ENCODE results near the gene SRGAP2B. TPM values are rescaled to one million over a fixed set of nuclear protein-coding genes. Genes with fewer than 3 reads are reported as not detected.
"Not testable (repeated sequence)": the region's sequence is repeated elsewhere in the genome, so short reads cannot be mapped to it uniquely, and the experiment has no call there.

SRGAP2B gene
- total RNA-seq, 1 experiment from 2014 or later: 23.5 TPM

- not testable (repeated sequence) for H2BK5ac ChIP-seq (ENCODE audit: insufficient read length, low read length); H3K27ac ChIP-seq (ENCODE audit: insufficient read length, low read depth, low read length); H3K4me3 Mint-ChIP-seq; H3K9me3 ChIP-seq (ENCODE audit: control insufficient read depth, low read depth, low read length); H3K23me2 ChIP-seq (ENCODE audit: insufficient read length, low read depth, low read length, poor library complexity, severe bottlenecking); H3K9me3 Mint-ChIP-seq; H3K9ac ChIP-seq (ENCODE audit: extremely low read depth, insufficient read length, low read length); H2BK120ac ChIP-seq (ENCODE audit: low read depth, low read length, poor library complexity, severe bottlenecking); H3K79me1 ChIP-seq (ENCODE audit: insufficient read depth, low read depth, low read length, poor library complexity, severe bottlenecking); H3K36me3 Mint-ChIP-seq (ENCODE audit: insufficient read depth in 1 of 3, low read depth in 3 of 3); H2BK12ac ChIP-seq (ENCODE audit: insufficient read length, low read depth, low read length); H2BK20ac ChIP-seq (ENCODE audit: low read depth, low read length, poor library complexity, severe bottlenecking); H2BK15ac ChIP-seq (ENCODE audit: low read depth, low read length); H3K79me2 ChIP-seq (ENCODE audit: insufficient read depth, low read length); H4K20me1 ChIP-seq (ENCODE audit: control insufficient read depth, insufficient read depth, insufficient read length); H2AFZ ChIP-seq (ENCODE audit: low read length); H3K4me1 Mint-ChIP-seq; H3K4ac ChIP-seq (ENCODE audit: low read depth, low read length); H3K27me3 ChIP-seq (ENCODE audit: insufficient read depth, low read length); H3K27ac Mint-ChIP-seq; H3T11ph ChIP-seq (ENCODE audit: low read length); H3K4me1 ChIP-seq (ENCODE audit: insufficient read depth, low read length); H4K5ac ChIP-seq (ENCODE audit: insufficient read length, low read depth, low read length); H4K8ac ChIP-seq (replicated peaks; ENCODE audit: insufficient read length, low read depth, low read length); H2AK5ac ChIP-seq (ENCODE audit: insufficient read length, low read length); H3K14ac ChIP-seq (ENCODE audit: insufficient read depth, low read length); H3K23ac ChIP-seq (ENCODE audit: insufficient read length, low read depth, low read length); H3K27me3 Mint-ChIP-seq (ENCODE audit: low read depth); H3K4me2 ChIP-seq (ENCODE audit: insufficient read depth, insufficient read length, low read length); H3K18ac ChIP-seq (ENCODE audit: insufficient read length, low read depth, low read length); H4K91ac ChIP-seq (ENCODE audit: insufficient read length, low read depth, low read length); H3K56ac ChIP-seq (ENCODE audit: insufficient read length, low read depth, low read length); DNase-seq
- WGBS (ENCODE audit: extremely low coverage, insufficient read length, low lambda C conversion rate): no CpG with 5 or more reads among the region's 10 CpGs
Measured at GRCh38 chr1:145052019-145052776, 42.9 kb downstream of the SRGAP2B start.

GRCh38 chr1:145048181-145048856 is 46.8 kb downstream of the SRGAP2B start:
- H3K18ac ChIP-seq (ENCODE audit: insufficient read length, low read depth, low read length); H3K9me3 Mint-ChIP-seq; H3K36me3 Mint-ChIP-seq (ENCODE audit: insufficient read depth in 1 of 3, low read depth in 3 of 3); H3K4ac ChIP-seq (ENCODE audit: low read depth, low read length); H3K27me3 ChIP-seq (ENCODE audit: insufficient read depth, low read length); H3K4me1 Mint-ChIP-seq; H3K27ac ChIP-seq (ENCODE audit: insufficient read length, low read depth, low read length); H3K79me2 ChIP-seq (ENCODE audit: insufficient read depth, low read length); H3K27ac Mint-ChIP-seq; H3K27me3 Mint-ChIP-seq (ENCODE audit: low read depth); H3K79me1 ChIP-seq (ENCODE audit: insufficient read depth, low read depth, low read length, poor library complexity, severe bottlenecking); H3K23me2 ChIP-seq (ENCODE audit: insufficient read length, low read depth, low read length, poor library complexity, severe bottlenecking); H2BK5ac ChIP-seq (ENCODE audit: insufficient read length, low read length); H4K8ac ChIP-seq (replicated peaks; ENCODE audit: insufficient read length, low read depth, low read length); H3K23ac ChIP-seq (ENCODE audit: insufficient read length, low read depth, low read length); H3K4me2 ChIP-seq (ENCODE audit: insufficient read depth, insufficient read length, low read length); H2AFZ ChIP-seq (ENCODE audit: low read length); H3K56ac ChIP-seq (ENCODE audit: insufficient read length, low read depth, low read length); H3K4me3 Mint-ChIP-seq; H2AK5ac ChIP-seq (ENCODE audit: insufficient read length, low read length); H4K5ac ChIP-seq (ENCODE audit: insufficient read length, low read depth, low read length); H4K91ac ChIP-seq (ENCODE audit: insufficient read length, low read depth, low read length); H3K9me3 ChIP-seq (ENCODE audit: control insufficient read depth, low read depth, low read length); H3K14ac ChIP-seq (ENCODE audit: insufficient read depth, low read length); H2BK15ac ChIP-seq (ENCODE audit: low read depth, low read length); H2BK120ac ChIP-seq (ENCODE audit: low read depth, low read length, poor library complexity, severe bottlenecking); DNase-seq; H2BK12ac ChIP-seq (ENCODE audit: insufficient read length, low read depth, low read length); H3K9ac ChIP-seq (ENCODE audit: extremely low read depth, insufficient read length, low read length); H2BK20ac ChIP-seq (ENCODE audit: low read depth, low read length, poor library complexity, severe bottlenecking); H4K20me1 ChIP-seq (ENCODE audit: control insufficient read depth, insufficient read depth, insufficient read length); H3K4me1 ChIP-seq (ENCODE audit: insufficient read depth, low read length); H3T11ph ChIP-seq (ENCODE audit: low read length): not testable (repeated sequence)
- WGBS (ENCODE audit: extremely low coverage, insufficient read length, low lambda C conversion rate): no CpG with 5 or more reads among the region's 6 CpGs

Measured in H9 (cell line).